Vagina (tissue), 2 donors: ENCODE measurements around the gene EWSR1. TPM values are rescaled to one million over a fixed set of nuclear protein-coding genes. Genes with fewer than 3 reads are reported as not detected.
"Not testable (repeated sequence)": the region's sequence is repeated elsewhere in the genome, so short reads cannot be mapped to it uniquely, and the experiment has no call there.

Experiments used
- DNase-seq, 2 donors: peaks; one replicate each; pipeline ENCODE4 v3.0.0-alpha.2; 2017; ENCODE audit errors: extremely low spot score in 2 of 2
- H3K27ac ChIP-seq: fragments of 200-600 bp; sonication (generic); one replicate; pipeline ENCODE4 v1.5.1; 2019
- H3K27me3 ChIP-seq: fragments of 200-600 bp; sonication (generic); one replicate; pipeline ENCODE4 v1.5.1; 2019
- H3K36me3 ChIP-seq, 2 donors: fragments of 200-600 bp; sonication (generic); one replicate each; pipeline ENCODE4 v1.5.1; 2017 to 2019
- H3K4me1 ChIP-seq: fragments of 200-600 bp; sonication (generic); one replicate; pipeline ENCODE4 v1.5.1; 2019
- H3K4me3 ChIP-seq, 2 donors: fragments of 200-600 bp; sonication (generic); 1 replicate in 1 of 2; 2 replicates in 1 of 2; pipeline ENCODE4 v1.5.1; 2016 to 2019
- H3K9me3 ChIP-seq: fragments of 200-600 bp; sonication (generic); one replicate; pipeline ENCODE4 v1.5.1; 2019
- POLR2A ChIP-seq, 2 donors: fragments of 450-650 bp; IDR thresholded peaks; one replicate each; pipeline ENCODE4 v1.6.1; 2017; ENCODE audit warnings: antibody characterized with exemption in 2 of 2, mild to moderate bottlenecking in 2 of 2, moderate library complexity in 2 of 2
- POLR2AphosphoS5 ChIP-seq, 2 donors: sonication (generic); formaldehyde crosslinking; IDR thresholded peaks; one replicate each; pipeline ENCODE4 v1.9.0; 2017; ENCODE audit warnings: antibody characterized with exemption in 2 of 2, mild to moderate bottlenecking in 2 of 2, low read depth in 1 of 2; ENCODE audit not compliant: insufficient read depth in 1 of 2
- intact Hi-C: fragments of 100-400 bp; cut with DNase I; formaldehyde crosslinking; loops from one replicate; pipeline ENCODE4 v1.15.1; 2023
- total RNA-seq: library from RNA; depleted of rRNA; stranded (reverse); fragments of >200 nt; gene quantifications from one replicate; pipeline ENCODE4 v1.2.3, GENCODE V29; 2016
- TF ChIP-seq, protein P1 (sequence below), 3 experiments: fragments of 450-650 bp in 2 of 3; fragments of 200-600 bp in 1 of 3; sonication (generic) in 1 of 3; IDR thresholded peaks; one replicate each; pipeline ENCODE4 v1.5.1; 2017 to 2019; ENCODE audit warnings: antibody characterized with exemption in 3 of 3, mild to moderate bottlenecking in 2 of 3, moderate library complexity in 2 of 3

EWSR1 gene
- total RNA-seq, 1 donor from 2014 or later, result 164 TPM

DNA sequence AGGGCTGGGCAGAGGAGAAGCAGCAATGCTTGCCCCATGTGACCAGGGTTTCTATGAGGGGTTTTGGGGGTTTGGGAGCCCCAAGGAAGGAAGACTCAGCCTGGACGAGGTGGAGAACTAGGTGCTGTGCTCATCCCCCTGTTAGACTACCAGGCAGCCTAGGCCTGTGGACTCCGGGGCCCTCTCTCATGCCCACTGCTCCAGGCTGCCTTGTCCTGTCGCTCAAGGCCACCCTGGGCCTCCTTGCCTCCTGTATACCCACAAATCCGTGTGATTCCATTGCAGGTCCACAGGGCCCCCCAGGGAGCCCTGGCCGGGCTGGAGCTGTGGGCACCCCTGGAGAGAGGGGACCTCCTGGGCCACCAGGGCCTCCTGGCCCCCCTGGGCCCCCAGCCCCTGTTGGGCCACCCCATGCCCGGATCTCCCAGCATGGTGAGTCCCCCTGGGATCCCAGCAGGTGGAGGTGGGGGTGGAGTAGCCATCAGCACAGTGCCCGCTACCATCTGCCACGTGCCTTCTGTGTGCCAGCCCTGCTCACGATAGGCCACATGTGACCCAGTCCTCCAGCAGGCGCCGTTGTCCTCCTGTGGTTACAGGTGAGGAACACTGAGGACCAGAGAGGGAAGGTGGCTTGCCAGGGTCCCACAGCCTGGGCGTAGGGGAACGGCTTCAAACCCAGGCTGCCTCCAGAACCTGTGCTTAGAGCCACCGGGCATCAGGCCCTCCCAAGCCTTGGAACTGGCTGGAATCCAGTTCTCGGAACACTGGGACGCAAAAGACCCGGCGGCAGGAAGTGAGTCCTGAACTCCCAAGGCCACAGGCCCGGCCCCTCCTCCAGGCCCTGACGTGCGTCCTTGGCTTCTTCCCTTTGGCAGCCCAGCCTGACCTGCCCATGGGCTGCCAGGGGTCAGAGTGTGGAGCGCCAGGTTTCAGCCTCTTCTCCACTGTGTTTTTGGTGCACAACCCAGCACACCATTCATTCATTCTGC is 35.8 kb upstream of the EWSR1 start:
- intact Hi-C loops, result no loop called here
- Histone ChIP-seq H3K9me3 (no peaks in the 10 kb centered on the region), H3K4me1 (no peaks in the 10 kb centered on the region), H3K4me3 (no peak overlapping the region), H3K27ac (no peak overlapping the region), H3K36me3 (no peaks in the 10 kb centered on the region), H3K27me3 (no peaks in the 10 kb centered on the region)
- TF ChIP-seq, protein P1, sequence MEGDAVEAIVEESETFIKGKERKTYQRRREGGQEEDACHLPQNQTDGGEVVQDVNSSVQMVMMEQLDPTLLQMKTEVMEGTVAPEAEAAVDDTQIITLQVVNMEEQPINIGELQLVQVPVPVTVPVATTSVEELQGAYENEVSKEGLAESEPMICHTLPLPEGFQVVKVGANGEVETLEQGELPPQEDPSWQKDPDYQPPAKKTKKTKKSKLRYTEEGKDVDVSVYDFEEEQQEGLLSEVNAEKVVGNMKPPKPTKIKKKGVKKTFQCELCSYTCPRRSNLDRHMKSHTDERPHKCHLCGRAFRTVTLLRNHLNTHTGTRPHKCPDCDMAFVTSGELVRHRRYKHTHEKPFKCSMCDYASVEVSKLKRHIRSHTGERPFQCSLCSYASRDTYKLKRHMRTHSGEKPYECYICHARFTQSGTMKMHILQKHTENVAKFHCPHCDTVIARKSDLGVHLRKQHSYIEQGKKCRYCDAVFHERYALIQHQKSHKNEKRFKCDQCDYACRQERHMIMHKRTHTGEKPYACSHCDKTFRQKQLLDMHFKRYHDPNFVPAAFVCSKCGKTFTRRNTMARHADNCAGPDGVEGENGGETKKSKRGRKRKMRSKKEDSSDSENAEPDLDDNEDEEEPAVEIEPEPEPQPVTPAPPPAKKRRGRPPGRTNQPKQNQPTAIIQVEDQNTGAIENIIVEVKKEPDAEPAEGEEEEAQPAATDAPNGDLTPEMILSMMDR (IDR thresholded peaks at IDR 0.05), result no peak
- TF ChIP-seq POLR2A (IDR thresholded peaks at IDR 0.05) (no peak), POLR2AphosphoS5 (IDR thresholded peaks at IDR 0.05; ENCODE audit: insufficient read depth in 1 of 2, low read depth in 1 of 2) (peak; percentile 26 to 53)
- no peak for DNase-seq

DNA sequence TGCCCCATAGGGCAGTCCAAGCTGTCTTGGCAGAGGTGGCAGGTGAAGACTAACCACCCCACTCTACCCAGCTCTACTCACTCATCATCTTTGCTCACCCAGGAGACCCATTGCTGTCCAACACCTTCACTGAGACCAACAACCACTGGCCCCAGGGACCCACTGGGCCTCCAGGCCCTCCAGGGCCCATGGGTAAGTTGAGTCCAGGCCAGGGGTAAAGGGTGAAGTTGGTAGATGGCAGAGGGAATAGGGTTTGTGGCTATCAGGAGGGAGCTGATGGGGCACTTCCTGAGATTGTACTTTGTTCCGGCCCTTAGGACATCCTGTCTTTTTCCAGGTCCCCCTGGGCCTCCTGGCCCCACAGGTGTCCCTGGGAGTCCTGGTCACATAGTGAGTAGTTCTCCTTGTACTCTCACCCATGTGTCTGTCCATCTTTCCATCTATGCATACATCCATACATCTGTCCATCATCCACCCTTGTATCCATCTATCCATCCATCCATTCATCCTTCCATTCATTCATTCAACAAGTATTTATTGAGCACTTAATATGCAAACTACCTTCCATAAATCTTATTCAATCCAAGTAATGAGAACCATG is 34.7 kb upstream of the EWSR1 start:
- Histone ChIP-seq H3K4me1 (no peaks in the 10 kb centered on the region), H3K9me3 (no peaks in the 10 kb centered on the region), H3K36me3 (no peaks in the 10 kb centered on the region), H3K4me3 (no peak overlapping the region), H3K27ac (no peak overlapping the region), H3K27me3 (no peaks in the 10 kb centered on the region)
- no peak for DNase-seq
- TF ChIP-seq POLR2A (IDR thresholded peaks at IDR 0.05) (no peak), POLR2AphosphoS5 (IDR thresholded peaks at IDR 0.05; ENCODE audit: insufficient read depth in 1 of 2, low read depth in 1 of 2) (no peak)
- TF ChIP-seq, protein P1 (IDR thresholded peaks at IDR 0.05), result no peak
- intact Hi-C loops, result no loop called here

DNA sequence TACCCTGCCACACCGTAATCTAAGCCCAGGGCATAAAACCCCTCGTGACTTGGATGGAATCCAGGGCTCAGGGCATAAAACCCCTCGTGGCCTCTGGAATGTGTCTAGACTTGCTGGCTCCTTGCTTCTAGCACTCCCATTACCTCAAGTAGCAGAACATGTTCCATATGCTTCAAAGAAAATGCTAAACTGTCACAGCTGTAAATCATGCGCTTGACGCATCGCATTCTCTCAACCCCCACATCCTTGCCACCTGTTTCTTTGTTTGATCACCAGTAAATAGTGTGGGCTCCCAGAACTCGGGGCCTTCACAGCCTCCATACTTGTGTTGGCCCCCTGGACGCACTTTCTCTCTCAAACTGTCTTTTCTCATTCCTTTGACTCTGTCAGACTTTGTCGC is 27.6 kb upstream of the EWSR1 start:
- H3K4me1 ChIP-seq, H3K4me3 ChIP-seq, H3K27me3 ChIP-seq, DNase-seq, H3K27ac ChIP-seq, H3K36me3 ChIP-seq, H3K9me3 ChIP-seq: not testable (repeated sequence)
- intact Hi-C loops, result loop anchor here (10.0 kb wide), 1 partner anchor 376 kb away; no protein-coding TSS in a partner anchor

DNA sequence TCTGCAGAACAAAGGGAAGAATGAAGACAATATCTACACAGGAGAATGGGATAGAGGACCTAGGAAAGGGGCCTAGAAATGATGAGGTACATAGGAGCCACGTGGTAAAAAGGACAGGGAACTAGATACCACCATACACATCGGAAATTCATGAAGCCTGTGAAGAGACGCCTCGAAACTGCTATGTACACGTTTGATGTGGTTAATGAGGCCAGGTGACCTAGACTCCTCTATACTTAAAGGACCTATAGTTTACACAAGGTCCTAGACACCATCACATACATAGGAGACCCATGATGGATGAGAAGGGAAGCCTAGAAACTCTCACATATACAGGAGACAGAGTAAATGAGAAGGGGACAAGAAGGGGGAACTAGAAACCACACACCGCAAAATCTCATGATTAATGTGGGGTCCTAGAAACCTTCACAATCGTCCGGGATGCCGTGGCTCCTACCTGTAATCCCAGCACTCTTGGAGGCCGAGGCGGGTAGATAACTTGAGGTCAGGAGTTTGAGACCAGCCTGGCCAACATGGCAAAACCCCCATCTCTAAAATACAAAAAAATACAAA is 24.1 kb upstream of the EWSR1 start:
- no peak for DNase-seq
- no peak overlapping the region for H3K27ac ChIP-seq
- TF ChIP-seq POLR2AphosphoS5 (IDR thresholded peaks at IDR 0.05; ENCODE audit: insufficient read depth in 1 of 2, low read depth in 1 of 2) (no peak), POLR2A (IDR thresholded peaks at IDR 0.05) (no peak)
- TF ChIP-seq, protein P1 (IDR thresholded peaks at IDR 0.05), result no peak
- H3K27me3 ChIP-seq, result no peaks in the 10 kb centered on the region
- H3K4me3 ChIP-seq, result no peak overlapping the region
- no peaks in the 10 kb centered on the region for H3K9me3 ChIP-seq
- intact Hi-C loops, result loop anchor here (10.0 kb wide), 1 partner anchor 379 kb away; no protein-coding TSS in a partner anchor
- H3K36me3 ChIP-seq, result no peaks in the 10 kb centered on the region
- H3K4me1 ChIP-seq, result no peaks in the 10 kb centered on the region

DNA sequence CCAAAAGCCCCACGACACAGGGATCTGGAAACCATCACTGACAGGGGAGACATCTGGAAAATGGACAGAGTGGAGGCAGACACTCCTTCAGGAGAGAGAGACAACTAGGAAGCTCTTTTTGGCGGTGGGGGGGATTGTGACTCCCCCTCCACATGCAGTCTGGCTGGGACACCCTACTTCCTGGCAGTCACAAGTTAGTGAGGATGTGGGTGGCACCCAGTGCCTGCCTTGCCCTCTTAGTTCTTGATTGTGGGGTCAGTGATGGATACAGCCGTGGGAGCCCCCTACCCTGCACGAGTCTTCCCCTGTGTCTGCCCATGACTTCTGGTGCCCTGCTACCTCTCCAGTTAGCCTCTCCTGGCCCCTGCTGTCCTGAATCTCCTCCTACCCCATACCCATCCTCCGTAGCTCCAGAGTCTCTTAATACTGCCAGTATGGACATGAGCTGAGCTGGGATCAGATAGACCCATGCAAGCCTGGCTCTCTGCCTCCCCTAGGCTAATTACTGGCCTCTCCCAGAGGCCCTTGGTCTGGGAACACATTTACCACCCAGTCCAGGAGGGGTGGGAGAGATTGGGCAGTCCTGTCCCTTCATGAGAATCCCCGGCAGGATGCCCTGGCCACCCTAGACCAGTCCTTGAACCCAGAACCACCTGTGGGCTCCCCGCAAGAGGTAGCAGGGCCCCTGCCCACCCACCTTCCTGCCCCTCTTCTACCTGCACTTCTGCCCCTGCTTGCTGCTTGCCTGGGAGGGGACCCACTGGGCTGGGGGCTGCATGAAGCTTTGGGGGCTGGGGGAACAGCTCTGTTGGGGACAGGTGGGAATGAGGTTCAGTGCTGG is 23.1 kb upstream of the EWSR1 start:
- Histone ChIP-seq H3K27me3 (no peaks in the 10 kb centered on the region), H3K36me3 (no peaks in the 10 kb centered on the region), H3K27ac (no peak overlapping the region), H3K4me1 (no peaks in the 10 kb centered on the region), H3K4me3 (no peak overlapping the region), H3K9me3 (no peaks in the 10 kb centered on the region)
- TF ChIP-seq, protein P1 (IDR thresholded peaks at IDR 0.05), result no peak
- TF ChIP-seq POLR2A (IDR thresholded peaks at IDR 0.05), result no peak
- TF ChIP-seq POLR2AphosphoS5 (IDR thresholded peaks at IDR 0.05; ENCODE audit: insufficient read depth in 1 of 2, low read depth in 1 of 2), result no peak
- intact Hi-C loops, result loop anchor here (10.0 kb wide), 1 partner anchor 380 kb away; no protein-coding TSS in a partner anchor
- peak in 1 of 2 donors; percentile 95 for DNase-seq
